GM20000 (cell line): ENCODE results near the gene ZBTB2.
"Not testable (repeated sequence)": the region's sequence is repeated elsewhere in the genome, so short reads cannot be mapped to it uniquely, and the experiment has no call there.

Source experiments
- DNase-seq: peaks from one replicate; pipeline ENCODE4 v3.0.0; 2012; ENCODE audit warnings: low spot score
- TF ChIP-seq, protein P1 (sequence below): IDR thresholded peaks from 2 replicates; pipeline ENCODE4 v1.5.1; 2012; ENCODE audit warnings: mild to moderate bottlenecking, control low read depth; ENCODE audit errors: extremely low read depth, missing control alignments

Gene ZBTB2

DNA sequence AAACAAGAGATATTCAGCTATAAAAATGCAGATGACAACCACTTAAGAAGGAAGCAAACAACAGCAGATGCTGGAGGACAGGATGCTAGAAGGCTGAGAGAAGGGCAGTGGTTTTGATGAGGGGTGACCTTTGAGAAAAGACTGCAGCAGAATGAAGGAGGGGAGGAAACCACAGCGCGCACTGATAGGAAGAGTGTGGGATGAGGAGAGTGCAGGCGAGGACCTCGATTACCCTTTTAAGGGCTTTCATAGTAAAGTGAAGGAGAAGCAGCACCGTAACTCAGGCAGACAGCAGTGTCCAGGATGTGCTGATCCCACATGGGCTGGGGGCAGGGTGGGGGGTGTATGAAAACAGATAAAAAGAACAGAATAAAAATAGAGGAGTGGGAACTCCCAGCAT is 19.2 kb downstream of the ZBTB2 start:
- TF ChIP-seq, protein P1, sequence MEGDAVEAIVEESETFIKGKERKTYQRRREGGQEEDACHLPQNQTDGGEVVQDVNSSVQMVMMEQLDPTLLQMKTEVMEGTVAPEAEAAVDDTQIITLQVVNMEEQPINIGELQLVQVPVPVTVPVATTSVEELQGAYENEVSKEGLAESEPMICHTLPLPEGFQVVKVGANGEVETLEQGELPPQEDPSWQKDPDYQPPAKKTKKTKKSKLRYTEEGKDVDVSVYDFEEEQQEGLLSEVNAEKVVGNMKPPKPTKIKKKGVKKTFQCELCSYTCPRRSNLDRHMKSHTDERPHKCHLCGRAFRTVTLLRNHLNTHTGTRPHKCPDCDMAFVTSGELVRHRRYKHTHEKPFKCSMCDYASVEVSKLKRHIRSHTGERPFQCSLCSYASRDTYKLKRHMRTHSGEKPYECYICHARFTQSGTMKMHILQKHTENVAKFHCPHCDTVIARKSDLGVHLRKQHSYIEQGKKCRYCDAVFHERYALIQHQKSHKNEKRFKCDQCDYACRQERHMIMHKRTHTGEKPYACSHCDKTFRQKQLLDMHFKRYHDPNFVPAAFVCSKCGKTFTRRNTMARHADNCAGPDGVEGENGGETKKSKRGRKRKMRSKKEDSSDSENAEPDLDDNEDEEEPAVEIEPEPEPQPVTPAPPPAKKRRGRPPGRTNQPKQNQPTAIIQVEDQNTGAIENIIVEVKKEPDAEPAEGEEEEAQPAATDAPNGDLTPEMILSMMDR: no peak
- no peak for DNase-seq

GRCh38 chr6:151370509-151371078 is 20.8 kb downstream of the ZBTB2 start:
- no peak for DNase-seq
- TF ChIP-seq, protein P1: no peak

- TF ChIP-seq, protein P1: no peak
- DNase-seq: no peak
Observed at GRCh38 chr6:151365233-151365632, 26.1 kb downstream of the ZBTB2 start.

- TF ChIP-seq, protein P1: no peak
- DNase-seq: no peak
Observed at GRCh38 chr6:151359486-151359885, 31.9 kb downstream of the ZBTB2 start.

DNA sequence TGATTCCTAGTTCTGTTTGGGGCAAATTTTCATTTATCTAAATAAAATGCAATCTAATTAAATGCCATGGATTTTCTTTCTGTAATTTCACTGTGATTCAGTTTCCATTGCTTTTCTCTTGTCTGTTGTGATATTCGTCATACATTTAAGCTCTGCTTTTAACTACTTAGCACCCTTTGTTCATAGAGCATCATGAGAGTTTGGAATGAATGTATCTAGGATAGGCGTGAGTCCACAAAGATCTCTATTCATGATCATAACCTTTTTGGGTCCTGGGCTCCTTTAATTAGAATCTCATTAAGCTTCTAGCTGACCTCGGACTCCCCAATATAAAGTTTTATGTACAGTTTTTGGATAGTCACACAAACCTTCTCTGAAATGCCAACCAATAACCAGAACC is 32.9 kb downstream of the ZBTB2 start:
- TF ChIP-seq, protein P1: no peak
- DNase-seq: no peak

DNA sequence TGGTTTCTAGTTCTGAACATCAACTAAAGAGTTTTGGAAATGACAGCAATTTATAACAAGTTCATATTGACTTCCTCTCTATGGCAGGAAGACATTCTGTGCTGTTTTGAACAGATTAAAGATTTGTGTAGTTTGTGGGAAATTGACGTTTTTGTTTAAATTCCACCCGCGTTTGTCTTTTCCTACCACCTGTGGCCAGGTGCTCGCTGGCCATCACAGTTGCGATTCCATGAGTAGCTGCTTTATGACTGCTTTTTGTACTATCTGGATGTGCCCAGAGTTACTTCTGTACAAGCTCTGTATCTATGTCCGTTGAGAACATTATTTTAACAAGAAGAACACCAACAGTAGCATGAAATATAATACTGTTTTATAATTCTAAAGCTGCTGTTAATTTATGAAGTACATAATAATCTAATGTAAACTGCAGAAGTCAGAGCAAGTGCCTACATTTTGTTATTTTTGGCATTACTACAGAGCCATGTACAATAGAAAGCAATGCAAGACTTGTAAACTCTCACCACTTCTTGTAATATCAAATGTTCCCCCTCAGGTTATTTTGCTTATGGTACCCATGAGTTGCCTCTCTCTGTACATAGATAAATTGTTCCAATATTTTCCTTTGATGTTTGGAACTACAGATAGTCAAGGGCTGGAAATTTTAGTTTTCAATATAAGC is 33.5 kb downstream of the ZBTB2 start:
- TF ChIP-seq, protein P1: no peak
- DNase-seq: no peak

DNA sequence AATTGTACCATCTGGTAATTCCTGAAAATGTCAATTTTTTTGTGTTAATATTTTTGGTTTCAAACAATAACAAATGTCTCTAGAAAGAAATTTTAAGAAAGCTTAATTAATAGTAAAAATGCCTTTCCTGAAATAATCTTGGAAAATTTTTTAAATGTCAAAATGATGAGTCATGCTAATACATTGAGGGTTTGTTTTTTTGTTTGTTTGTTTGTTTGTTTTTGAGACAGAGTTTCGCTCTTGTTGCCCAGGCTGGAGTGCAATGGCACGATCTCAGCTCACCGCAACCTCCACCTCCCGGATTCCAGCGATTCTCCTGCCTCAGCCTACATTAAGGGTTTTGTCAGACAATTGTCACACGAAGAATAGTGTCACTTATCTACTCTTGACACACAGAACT is 34.4 kb downstream of the ZBTB2 start:
- DNase-seq: not testable (repeated sequence)

GRCh38 chr6:151353795-151354194 is 37.6 kb downstream of the ZBTB2 start:
- DNase-seq: no peak
- TF ChIP-seq, protein P1: no peak
